HG03175 (cell line): Measurements from ENCODE around the gene GRK3.

Source experiments
- ATAC-seq: cut with Tn5 transposase; IDR thresholded peaks from one replicate; pipeline ENCODE4 v1.9.1; 2021; ENCODE audit warnings: mild to moderate bottlenecking, moderate library complexity; ENCODE audit not compliant: unreplicated experiment

Gene GRK3

GRCh38 chr22:25750569-25751173 lies 186.2 kb downstream of the GRK3 start:
- no peak for ATAC-seq

- no peak for ATAC-seq
Measured at GRCh38 chr22:25751174-25751581, 186.7 kb downstream of the GRK3 start.

- ATAC-seq, result no peak
Measured at GRCh38 chr22:25752615-25753214, 188.2 kb downstream of the GRK3 start.

GRCh38 chr22:25753252-25753651 lies 188.8 kb downstream of the GRK3 start:
- no peak for ATAC-seq

GRCh38 chr22:25754527-25755202 lies 190.2 kb downstream of the GRK3 start:
- no peak for ATAC-seq

- ATAC-seq, result no peak
Measured at GRCh38 chr22:25757686-25758085, 193.2 kb downstream of the GRK3 start.

GRCh38 chr22:25758316-25758715 lies 193.8 kb downstream of the GRK3 start:
- no peak for ATAC-seq

- no peak for ATAC-seq
Measured at GRCh38 chr22:25759825-25760231, 195.4 kb downstream of the GRK3 start.

- ATAC-seq, result no peak
Measured at GRCh38 chr22:25760294-25760693, 195.8 kb downstream of the GRK3 start.

- no peak for ATAC-seq
Measured at GRCh38 chr22:25760848-25761595, 196.5 kb downstream of the GRK3 start.

- ATAC-seq, result no peak
Measured at GRCh38 chr22:25762147-25762546, 197.7 kb downstream of the GRK3 start.

- no peak for ATAC-seq
Measured at GRCh38 chr22:25763239-25763777, 198.8 kb downstream of the GRK3 start.

- ATAC-seq, result no peak
Measured at GRCh38 chr22:25764270-25765015, 200.0 kb downstream of the GRK3 start.

- no peak for ATAC-seq
Measured at GRCh38 chr22:25765016-25765367, 200.5 kb downstream of the GRK3 start.

- no peak for ATAC-seq
Measured at GRCh38 chr22:25765801-25766200, 201.3 kb downstream of the GRK3 start.

GRCh38 chr22:25766418-25766817 lies 201.9 kb downstream of the GRK3 start:
- no peak for ATAC-seq

GRCh38 chr22:25770333-25770732 lies 205.9 kb downstream of the GRK3 start:
- no peak for ATAC-seq

- no peak for ATAC-seq
Measured at GRCh38 chr22:25772288-25772687, 207.8 kb downstream of the GRK3 start.

GRCh38 chr22:25774575-25775026 lies 210.1 kb downstream of the GRK3 start:
- ATAC-seq, result no peak

- no peak for ATAC-seq
Measured at GRCh38 chr22:25775531-25775930, 211.1 kb downstream of the GRK3 start.

GRCh38 chr22:25777411-25777810 lies 212.9 kb downstream of the GRK3 start:
- ATAC-seq, result no peak
